ENCODE data around the gene RGS6.
A peak's percentile ranks its signal among the peaks of the same experiment; 100 is the strongest.

RGS6 gene

DNA sequence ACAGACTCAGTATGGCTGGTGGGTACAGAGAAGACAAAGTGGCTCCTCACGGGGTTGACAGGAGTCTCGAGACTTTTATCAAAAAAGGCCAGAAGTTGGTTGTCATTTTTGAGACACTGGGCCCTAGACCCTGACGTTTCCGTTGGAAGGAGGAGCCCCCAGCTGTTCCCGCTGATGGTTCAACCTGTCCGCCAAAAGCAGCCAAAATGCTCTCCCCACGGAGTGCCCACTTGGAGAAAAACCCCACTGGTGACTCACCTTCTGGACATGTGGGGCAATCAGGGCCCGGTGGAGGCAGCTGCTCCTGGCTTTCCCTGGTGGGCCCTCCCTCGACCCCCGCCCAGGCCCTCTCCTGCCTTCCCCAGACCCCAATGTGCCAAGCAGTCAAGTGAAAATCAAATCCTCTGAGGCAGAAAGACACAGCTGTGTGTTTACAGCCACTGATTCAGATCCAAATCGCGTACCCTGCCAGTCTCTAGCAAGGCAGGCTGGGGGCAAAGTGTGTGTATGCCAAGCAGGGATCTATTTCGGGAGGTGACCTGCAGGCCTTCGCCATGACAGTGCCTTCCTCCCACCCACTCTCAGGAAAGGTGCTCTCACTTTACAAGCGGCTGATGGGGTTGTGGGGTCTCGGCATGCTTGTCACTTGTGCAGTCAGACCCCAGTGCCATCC is 614.3 kb downstream of the RGS6 start:
- no peak for DNase-seq

DNA sequence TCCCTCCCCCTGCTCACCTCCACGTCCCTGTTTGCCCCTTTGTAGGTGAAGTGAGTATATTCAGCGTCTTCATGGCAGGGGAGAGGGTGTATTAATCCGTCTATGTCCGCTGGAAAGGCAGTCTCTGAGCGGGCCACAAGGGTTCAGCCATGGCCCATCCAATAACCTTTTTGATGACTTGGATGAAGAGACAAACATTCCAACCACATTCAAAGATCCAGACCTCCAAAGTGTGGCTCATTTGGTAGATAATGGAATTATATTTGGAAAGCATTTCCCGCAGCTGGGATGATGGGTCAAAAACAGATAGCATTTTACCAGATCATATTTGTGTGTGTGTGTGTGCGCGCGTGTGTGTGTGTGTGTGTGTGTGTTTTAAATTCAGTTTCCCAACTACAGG is 615.8 kb downstream of the RGS6 start:
- no peak for DNase-seq

DNA sequence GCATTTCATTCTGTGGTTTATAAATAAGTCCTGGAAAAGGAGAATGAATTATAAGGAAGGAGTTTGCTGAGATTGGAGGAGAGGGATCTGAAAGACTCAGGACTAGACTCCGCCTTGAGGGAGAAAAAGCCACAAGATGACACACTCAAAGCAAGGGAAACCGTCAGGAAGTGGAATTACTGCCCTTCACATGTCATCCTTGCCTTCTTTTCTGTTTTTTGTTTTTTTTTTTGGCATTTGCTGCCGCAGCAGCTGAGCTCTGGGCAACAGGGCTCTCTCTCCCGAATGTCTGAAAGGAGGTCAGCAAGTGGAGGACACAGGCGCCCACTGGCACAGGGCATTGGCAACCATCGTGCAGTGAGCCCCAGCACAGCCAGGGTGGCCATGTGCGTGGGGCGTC is 616.8 kb downstream of the RGS6 start:
- DNase-seq: peak in 18 of 58 donors; percentile 5 to 42 (median 20)

- no peak for DNase-seq
Observed at GRCh38 chr14:72549854-72550253, 617.6 kb downstream of the RGS6 start.

DNA sequence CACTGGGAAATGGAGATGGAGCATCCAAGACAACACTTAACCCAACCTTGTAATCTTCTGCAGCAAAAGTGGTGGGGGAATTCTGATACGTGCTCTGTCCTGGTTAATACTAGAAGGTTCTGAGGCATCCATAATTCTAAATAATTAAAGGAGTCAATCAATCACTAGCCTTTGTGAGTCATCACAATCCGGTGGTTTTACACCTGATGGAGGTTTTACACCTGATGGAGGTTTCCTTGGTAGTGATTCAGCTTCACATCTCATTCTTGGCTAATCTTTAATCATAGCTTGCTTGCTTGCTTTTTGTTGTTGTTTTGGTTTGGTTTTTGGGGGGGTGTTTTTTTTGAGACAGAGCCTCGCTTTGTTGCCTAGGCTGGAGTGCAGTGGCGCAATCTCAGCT is 618.3 kb downstream of the RGS6 start:
- no peak for DNase-seq

GRCh38 chr14:72552236-72552635 is 620.0 kb downstream of the RGS6 start:
- no peak for DNase-seq

DNA sequence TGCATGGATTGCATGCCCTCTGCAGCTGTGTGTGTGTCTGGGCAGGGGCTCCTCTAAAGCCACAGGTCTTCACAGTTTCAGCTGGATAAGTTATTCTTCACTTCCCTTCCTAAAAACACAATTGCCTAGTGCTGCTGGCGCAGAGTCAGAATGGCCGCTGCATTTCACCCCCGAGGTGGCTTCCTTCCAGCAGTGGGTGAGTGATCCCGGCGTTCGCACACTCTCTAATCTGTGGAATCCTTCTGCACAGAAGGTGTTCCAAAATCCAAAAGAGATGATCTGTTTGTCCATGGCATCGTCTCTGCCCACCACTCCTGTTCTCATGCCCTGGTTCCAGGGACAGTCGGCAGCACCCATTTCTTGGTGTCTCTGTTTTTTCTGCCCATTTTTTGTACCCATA is 620.9 kb downstream of the RGS6 start:
- no peak for DNase-seq

- DNase-seq: no peak
Observed at GRCh38 chr14:72553656-72554055, 621.4 kb downstream of the RGS6 start.

DNA sequence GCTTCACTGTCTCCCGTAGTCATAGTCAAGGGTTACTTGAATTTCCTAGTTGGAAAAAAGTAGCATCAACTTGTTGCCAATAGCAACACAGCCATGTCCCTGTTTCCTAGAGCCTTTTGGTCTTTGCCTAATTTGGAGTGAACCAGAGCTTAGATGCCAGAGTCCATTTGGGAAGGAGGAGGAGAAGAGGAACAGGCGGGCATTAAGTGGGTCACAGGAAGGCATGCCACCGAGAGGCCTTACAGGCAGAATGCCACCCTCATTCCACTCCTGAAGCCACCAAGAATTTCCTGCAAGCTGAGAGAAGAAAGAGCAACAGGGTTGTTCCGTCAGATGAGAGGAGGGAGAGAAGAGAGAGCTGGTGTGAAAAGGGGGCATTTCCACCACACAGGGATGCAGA is 622.2 kb downstream of the RGS6 start:
- no peak for DNase-seq

DNA sequence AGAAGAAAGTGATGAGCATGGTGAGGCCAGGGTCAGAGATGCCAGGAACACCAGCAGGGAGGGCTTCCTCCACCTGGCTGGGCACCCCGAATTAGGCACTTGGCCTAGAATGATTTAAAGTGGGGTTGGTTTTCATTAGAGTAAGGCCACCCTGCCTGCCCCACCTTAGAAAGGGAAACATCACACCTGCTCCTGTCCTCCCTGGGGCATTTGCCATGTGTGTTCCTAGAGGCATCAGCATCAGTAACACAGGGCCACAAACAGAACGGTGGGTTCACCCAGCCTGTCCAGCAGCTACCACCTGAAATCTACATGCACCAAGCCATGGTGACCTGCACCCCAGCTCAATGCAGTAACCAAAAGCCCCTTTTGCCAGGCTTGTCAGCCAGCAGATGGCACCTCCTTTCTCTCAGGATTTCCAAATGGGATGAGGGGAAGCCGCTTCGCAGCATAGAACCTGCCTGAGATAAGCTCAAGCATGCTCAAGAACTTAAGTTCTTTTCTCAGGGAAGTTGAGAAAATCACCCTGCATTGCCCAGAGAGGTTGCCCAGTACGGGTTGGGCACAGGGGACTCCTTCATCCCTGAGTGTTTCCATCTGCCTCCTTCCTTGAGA is 622.9 kb downstream of the RGS6 start:
- peak in 2 of 58 donors; percentile 14 to 15 for DNase-seq

DNA sequence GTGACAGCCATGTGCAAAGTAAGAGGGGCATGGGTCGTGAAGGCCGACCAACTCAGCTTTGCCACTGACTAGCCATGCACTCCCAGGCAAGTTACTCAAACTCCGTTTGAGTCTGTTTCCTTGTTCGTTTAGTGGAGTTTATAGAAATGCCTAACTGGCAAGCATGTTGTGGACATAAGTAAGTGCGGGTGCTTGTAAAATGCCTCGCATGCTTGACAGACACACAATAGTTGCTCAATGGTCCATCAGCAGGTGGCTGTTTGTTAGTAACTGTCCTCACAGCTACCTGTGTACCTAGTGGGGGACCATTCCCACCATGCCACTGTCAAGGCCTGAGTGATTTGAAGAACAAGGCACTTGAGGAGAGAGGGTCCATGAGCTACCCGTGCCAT is 623.4 kb downstream of the RGS6 start:
- no peak for DNase-seq

DNA sequence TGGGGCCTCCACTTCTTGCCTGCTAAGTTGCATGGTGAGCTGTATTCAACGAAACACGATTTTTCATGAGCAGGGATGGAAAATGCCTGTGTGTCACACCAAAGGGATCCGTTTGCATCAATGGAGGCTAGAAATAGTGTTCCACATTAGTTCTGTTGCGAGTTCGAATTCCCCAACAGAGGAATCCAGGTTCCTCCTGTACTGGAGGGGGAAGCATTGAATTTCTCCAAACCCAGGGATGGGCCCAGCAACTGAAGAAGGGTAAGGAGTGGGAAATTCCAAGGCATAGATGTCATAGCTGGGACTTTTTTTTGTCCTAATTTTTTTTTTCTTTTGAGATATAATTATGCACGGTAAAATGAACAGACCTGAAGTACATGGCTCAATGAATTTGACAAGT is 625.4 kb downstream of the RGS6 start:
- no peak for DNase-seq

DNA sequence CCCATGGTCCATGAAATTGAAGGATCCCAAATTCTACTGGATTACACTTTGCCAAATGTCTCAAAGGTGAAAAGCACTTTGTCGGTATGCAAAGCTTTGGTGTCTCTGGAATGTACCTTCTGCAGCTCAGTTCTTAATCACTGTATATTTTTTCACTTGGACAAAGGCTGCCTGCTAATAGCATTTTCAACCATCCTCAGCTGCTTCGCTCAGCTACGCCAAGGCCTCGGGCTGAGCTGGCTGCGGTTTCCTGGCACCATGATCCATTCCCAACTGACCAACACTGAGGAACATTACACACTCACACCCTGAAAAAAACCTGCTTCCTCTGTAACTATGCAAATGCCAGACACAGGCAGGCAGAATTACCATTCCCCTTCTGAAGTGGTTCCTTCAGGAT is 626.5 kb downstream of the RGS6 start:
- DNase-seq: peak in 25 of 58 donors; percentile 6 to 52 (median 23)

DNA sequence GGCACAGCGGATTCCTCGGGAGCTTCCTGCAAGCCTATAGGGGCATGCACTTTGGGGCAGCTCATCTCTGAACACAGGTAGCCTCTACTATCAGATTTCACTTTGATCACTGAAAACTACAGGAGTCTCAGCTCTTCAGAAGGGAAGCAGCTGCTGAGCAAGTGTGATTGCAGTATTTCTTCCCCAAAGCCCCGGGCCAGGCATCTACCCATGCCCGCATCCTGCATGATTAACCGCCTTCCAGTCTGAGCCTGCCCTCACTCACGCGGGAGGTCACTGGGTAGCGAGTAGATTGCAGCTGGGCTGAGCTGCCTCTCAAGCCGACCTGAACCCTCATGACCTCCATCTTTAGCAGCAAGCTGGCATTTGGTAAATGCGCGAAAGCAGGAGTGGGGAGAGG is 627.0 kb downstream of the RGS6 start:
- DNase-seq: peak in 1 of 58 donors; percentile 52

- DNase-seq: no peak
Observed at GRCh38 chr14:72559669-72560255, 627.5 kb downstream of the RGS6 start.

DNA sequence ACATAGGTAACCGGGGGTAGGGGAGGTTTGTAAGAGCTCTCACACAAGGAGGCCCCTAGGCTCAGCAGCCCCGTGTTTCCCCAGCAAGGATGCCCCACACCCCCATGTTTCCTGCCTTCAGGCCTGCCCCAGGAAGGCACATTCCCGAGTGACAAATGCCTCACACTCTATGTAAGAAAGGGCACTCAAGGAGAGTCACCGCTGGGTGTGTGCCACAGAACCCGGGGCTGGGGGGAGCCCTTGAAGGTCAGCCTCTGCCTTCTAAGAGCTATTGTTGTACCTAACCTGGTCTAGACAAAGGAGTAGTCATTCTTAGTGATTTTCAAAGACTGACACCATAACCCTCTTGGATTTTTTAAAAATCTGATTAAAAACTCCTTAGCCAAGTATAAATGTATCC is 628.1 kb downstream of the RGS6 start:
- no peak for DNase-seq

DNA sequence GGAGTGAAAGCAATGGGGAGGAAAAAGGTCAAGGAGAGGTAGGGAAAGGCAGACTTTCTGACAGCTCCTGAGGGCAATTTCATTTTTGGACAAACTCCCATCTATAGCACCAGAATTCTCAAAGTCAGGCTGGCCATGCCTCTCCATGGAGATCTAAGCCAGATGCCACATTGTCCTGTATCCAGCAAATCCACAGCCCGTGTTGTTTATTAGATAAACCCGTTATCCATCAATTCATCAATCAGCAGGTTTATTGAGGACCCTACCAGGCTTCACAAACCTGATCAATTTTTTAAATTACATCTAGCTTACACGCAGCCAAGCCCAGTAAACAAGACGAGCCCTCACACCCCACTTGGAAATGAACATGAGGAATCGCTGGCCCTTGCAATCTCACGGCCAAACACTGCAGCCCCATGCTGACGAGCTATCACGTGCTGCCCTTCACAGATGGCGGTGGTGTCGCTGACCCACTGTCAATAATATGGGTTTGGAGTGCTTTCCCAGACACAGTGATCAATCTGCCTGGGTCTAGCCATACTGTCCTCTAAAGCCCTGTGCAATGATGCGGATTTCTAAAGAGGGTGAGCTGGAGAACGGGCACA is 628.8 kb downstream of the RGS6 start:
- DNase-seq: no peak

DNA sequence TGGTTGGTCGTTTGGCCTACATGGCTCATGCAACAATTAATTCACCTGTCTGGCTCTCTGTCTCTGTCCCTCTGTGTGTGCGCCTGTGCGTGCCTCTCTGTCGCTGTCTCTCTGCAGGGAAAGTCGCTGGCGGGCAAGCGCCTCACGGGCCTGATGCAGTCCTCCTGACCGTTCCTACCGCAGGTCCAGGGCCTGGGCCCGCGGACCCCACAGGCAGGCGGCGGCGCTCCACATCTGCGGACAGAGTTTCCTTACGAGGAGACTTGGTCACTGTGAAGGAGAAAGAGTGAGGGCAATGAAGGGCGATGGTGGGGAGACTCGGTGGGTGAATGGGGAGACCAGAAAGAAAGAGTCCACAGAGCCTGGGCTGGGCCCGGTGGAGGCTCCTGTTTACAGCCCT is 630.1 kb downstream of the RGS6 start:
- DNase-seq: no peak

GRCh38 chr14:72563676-72564075 is 631.4 kb downstream of the RGS6 start:
- DNase-seq: no peak

DNA sequence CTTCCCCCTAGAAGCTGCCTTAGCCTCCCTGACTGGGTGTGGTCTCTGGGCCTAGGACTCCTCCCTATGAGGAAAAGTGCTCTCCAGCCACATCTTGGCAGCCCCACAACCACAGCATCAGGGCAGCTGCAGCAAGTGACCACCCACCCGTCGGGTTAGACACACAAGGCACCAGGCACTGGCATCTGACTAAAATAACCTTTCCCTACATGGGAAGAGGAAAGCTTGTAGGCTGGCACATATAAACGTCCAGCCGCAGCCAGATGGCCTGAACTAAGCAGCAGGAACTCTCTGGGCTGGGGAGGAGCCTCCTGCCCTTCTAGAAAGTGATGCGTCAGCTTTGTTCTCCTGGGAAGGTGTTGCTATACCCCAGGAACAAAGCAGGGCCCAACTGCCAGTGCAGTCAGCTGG is 632.9 kb downstream of the RGS6 start:
- DNase-seq: peak in 1 of 58 donors; percentile 38

DNA sequence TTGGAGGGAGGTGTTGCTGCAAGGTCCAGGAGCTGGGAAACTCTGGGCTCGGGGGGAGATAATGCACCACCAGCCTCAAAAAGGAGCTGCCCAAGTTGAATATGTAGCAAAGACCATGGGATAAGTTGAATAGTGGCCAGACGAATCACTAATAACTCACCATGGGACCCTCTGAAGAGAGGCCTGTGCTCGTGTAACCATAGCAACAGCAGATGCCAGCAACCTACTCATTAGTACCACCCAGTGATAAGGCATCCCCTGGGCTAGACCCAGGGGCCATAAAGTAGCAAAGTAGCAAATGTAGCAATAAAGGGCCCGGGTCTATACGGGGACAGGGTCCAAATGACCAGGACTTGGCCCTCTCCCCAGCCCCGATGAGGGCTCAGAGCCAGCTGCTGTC is 633.7 kb downstream of the RGS6 start:
- no peak for DNase-seq

- no peak for DNase-seq
Observed at GRCh38 chr14:72567226-72567625, 635.0 kb downstream of the RGS6 start.
